NCI-H1048 (cell line): Measurements from ENCODE around the gene TGFB2.

ENCODE experiments used
- DNase-seq: peaks from one replicate; lab custom pipeline; 2025; lab: John Stamatoyannopoulos, UW

Gene TGFB2

DNA sequence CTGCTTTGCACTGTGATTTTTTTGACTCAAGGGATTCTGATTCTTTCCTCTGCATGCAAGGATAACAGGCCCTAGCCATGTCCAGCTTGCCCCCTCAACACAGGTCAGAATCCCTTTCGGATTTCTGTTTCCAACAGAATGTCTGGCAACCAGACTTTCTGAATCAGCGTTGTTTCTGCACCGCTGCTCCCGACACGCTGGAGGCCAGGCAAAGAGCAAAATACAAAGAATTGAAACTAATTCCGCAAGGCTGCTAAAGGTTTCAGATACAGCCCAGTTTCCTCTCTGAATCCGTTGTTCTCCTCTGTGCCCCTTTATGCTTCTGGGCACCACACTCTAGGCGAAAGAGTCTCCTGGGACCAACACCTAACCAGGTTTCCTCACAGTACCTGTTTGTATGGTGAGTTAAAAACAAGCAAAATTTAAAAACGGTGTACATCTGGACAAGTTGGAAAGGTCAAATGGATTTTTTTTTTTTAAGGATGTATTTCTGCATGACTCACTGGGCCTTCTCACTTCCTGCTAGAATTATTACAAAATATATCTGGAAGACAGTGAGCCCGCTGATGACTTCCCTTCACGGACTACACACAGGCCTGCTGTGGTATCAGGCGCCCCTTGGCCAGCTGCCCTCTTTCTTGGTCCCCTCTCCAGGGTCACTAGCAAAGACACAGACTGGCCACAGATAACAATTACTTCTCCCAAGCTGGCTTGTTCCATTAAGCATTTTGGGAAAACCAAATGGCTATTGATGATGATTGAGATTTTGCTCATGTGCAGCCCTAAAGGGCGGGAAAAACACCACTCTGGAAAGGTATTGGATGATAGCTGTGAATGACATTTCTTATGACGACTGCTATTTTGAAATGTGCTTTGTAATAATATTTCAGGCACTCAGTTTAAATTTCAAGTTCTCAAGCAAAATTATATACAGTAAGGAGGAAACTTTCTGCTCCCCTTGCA is 118.3 kb downstream of the TGFB2 start:
- DNase-seq = no peak

DNA sequence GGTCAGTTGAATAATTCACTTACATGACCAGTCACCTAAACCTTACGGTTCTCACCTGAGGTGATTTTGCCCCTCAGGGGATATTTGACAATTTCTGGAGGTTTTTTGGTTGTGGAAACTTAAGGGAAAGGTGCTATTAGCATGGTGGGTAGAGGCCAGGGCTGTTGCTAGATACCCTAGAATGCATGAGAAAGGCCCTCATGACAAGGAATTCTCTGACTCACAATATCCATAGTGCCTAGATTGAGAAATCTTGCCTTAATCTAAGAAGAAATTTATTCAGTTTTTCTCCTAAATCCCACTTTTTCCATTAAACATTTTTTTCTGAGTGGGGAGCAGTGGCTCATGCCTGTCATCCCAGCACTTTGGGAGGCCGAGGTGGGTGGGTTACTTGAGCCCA is 119.7 kb downstream of the TGFB2 start:
- DNase-seq = no peak

DNA sequence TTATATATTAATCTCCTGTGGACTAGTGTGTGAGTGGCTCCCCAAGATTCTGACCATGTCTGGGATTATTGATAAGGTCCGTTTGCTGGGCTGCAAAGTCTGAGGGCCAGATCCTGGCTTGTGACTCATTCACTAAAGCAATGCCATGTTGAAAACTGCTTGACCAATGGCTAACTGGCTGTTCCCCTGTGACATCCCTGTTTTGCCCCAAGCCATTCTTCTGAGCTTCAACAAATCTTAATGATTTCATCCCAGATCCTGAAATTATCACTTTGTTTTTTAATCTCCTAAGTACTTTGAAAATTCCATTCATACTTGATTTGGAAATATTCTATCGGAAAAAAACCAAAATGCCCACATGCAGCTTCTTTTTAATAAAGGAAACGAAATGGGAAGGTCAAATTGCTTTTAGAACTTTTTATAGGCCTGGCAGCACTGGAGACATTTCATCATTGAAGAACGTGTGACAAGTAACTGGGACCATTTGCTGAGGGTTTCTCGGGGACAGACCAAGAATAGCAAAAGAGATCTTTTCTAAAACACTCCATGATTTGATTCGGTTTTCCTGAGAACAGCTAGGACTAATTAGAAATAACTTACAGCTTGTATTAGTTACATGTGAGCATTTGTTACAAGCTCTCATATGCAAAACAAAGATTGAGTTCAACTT is 121.3 kb downstream of the TGFB2 start:
- no peak for DNase-seq

DNA sequence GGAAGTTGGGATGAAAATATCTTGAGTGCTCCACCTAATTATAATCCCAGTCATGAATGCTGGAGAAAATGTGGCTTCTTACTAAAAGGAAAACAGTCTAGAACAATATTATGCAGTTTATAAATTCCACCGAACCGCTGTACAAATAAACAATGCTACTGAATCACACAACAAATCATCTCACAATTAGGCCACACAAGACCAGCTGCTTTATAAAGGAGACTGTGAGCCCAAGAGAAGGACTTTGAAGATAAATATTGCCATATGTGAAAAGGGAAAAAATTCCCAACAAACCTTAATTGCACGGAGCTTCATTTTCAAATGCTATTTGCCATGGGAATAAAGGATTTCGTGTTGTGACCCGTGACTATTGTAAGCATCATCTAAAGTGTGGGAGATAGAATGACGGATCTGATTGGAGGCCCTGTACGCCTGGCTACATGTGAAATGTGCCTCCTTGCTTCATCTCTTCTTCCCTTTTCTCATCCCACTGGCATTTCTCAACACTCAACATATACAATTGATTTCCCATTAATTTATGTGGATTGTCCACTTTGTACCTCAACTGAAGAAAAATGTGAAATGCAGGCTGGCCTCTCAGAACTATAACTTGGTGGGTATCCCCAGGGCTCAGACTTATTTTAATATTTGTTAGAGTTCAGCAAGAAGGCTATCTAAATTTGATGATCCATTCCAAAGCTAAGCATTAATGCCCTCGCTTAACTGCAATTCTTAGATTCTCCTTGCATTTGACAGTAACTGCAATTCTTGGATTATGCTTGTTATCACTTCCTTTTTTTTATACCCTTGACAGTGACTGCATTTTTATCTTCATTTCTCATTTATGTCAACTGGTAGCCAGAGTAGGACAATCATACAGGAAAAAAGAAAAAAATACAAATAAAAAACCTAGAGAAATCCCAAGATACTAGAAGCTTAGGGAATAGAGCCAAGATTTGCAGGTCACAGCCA is 122.3 kb downstream of the TGFB2 start:
- no peak for DNase-seq

DNA sequence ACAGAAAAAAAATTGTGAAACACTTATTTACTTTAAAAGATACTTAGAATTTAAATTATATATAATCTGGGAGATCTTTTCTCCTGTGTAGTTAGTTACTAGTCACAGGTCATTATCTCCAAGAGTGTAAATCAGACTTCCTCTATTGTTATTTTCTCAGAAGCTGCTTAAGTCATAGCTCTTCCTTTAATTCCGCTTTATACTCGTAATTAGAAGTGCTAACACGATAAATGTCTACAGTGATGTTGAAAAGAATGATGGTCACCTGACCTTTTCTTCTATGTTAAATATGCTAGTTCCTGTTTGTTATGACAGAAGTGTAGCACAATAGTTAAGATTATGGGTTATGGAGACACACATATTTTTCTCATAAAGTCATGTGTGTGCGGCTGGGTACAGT is 123.6 kb downstream of the TGFB2 start:
- DNase-seq = no peak

DNA sequence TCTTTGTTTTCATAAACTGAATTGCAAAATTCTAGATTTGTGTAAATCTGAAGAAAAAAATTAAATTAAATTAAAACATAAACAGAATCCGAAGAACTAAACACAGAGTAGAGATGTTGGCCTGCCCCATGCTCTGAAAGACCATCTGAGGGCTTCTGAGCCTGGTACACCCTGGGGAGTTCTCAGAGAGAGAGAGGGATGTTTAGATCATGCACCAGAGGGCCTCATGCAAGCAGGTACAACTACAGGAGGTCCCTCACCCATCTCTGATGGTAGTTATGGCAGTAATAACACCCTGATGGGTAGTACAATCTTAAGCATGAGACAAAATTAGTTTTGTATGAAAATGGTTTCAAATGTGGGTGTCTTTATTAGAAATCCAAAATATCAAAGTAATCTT is 127.7 kb downstream of the TGFB2 start:
- DNase-seq = no peak

DNA sequence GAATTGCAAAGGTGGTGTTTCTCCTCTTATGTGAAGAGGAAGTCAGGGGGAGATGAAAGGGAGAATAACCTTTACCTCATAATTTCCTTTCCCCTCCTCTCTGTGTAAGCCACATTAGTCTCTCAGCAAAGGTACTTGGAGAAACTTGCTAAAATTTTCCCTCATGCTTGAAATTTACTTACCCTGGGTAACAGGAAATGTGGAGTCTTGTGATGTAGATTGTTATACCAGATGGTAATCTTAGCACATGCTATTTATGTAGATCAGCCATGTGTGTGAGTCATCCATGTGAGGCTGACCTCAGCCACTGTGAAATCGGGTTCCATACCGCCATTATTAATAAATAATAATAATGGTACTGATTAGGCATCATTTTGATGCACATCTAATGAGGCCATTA is 128.4 kb downstream of the TGFB2 start:
- DNase-seq = no peak

DNA sequence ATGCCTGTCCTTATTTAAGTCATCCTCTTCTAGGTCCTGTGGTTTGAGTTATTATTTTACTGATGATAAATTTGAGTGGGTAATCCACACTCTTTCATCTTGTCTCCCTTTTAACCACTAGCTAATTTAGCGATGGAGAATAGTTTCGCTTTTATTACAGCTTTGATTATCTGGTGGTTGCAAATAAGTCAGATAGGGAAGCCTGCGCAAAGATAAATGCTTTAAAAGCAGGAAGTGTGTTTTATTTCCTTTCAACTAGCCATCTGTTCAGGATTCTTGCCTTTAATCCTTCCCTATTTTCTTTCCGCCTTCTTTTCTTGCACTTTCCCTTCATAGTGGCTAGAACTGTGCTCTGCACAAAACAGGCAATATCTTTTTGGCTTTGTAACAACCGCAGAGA is 129.0 kb downstream of the TGFB2 start:
- DNase-seq = no peak

DNA sequence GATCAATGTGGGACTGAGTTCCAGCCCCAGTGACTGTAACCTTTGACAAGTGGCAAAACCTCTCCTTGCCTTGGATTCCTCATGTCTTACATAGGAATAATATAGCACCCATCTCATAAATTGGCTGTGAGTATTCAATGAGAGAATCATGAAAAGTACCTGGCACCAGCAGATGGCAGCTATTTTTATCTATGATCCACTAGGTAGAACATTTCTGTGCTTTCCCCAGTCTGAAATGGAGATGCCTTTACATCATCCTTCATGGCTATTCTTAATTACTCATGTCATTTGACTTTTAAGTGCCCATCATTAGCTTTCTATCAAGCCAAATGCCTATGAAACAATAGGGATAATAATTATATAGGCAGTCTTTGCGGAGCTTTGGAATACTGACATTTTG is 130.1 kb downstream of the TGFB2 start:
- DNase-seq = no peak

DNA sequence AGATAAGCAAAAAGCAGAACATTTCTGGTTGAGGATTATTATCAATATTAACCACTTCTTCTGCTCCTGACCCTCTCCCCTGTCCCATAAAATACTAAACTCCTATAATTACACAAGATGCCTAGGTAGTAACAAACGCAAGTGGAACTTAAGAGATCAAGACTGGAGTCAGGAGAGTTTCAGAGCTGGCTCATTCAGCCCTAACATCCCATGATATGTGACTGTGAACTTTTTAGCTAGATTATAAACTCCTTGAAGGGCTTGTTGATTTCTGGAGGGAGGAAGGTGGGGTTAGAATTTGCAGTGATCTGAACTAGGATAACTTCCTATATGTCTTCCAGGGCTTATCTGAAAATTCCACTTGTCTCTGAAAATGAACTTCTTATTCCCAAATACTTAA is 130.6 kb downstream of the TGFB2 start:
- no peak for DNase-seq

DNA sequence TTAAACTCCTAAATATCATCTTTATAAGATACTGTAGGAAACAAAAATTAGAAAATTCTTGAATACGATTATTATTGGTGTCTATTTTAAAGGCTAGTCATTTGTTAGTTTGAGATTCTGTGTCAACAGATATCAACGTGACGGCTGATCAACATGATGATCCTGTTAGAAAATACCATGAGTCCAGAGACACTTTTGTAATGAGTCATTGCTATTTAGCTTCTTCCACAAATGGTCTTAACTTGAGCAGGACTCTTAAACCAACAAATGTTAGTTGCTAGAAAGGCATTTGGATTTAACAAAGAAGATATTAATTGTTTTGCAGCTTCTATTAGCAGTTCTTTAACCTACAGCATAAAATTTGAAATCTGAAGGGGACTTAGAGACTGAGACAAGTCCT is 131.2 kb downstream of the TGFB2 start:
- DNase-seq = no peak

DNA sequence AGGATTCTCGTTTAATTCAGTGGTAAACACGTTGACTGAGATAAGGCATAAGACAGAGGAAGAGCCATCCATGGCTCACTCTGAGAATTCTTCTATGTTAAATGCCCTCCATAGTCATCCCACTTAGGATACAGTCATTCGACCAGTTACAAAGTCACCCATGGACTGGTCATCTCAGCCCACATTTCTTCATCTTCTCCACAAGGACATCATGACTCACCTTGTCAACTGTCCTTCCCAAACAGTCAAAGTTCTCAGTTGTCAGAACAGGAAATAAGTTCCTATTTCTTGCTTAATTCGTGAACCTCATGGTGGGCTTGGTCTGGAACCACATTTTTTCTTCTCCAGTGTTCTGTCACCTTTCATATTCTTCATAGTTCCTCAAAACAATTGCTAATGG is 133.2 kb downstream of the TGFB2 start:
- DNase-seq = no peak

DNA sequence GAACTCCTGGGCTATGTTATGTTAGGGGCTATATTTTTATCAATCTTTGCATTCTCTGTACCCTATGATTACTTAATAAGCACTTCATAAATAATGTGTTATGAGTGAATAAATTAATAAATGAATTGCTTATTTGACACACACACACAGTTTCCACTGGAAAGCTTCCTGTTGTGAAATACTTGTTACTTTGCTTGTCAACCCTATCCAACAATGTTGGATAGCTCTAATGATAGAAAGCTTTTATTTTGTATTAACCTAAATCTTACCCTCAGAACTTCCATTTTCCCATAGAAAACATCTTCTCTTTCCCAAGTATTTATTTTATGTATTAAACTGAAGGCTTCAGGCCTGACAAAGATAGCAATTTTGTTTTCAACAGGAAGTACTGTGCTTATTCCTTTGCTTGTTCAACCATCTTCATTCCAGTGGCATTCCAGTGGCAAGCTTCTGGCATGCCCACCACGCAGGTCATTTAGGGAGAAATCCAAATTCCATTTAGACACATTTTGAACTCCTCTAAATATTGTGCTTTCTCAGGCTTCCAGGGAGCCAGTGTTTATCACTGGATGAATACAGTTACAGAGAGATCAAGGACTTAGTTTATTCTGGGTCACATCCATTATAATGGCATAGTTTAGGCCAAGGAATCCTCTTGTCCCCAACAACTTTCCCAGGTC is 134.4 kb downstream of the TGFB2 start:
- DNase-seq = no peak

DNA sequence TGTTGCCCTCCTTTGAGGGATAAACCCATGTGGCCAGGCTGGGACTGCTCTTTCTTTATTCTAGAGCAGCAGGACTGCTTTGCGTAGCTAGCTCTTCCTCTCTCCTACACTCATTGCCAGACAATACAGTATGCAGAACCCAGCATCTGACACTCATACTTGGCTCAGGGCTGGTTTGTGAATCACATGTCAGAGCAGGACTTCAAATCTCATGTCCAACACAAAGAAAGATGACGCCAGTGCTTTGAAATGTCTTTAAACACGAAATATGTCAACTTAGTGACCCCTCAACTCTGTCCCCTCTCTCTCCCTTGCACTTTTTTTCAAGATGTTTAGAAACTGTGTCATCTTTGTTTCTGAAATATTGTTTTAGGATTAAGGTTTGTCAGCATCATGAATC is 135.0 kb downstream of the TGFB2 start:
- no peak for DNase-seq

DNA sequence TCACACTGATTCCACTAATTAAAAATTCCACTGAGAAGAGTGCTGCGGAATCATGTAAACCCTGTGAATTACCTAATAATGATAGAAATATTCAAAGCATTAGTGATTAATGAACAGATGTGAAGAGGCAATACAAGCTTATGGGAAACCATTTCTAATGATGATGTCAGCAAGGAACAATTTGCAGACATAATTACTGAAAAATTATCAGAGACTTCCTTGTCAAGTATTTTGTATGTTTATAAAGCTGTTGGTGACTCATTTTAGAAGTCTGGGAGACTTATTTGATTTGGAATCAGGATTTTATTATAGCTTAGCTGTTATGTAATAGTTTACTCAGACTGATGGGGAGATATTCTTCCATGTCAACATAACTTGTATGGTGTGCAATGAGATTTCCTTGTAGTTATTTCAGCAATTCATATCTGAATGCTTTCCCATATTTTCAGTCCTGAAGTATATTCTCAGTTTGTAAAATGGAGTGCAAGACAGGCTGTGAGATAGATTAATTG is 135.5 kb downstream of the TGFB2 start:
- DNase-seq = no peak

DNA sequence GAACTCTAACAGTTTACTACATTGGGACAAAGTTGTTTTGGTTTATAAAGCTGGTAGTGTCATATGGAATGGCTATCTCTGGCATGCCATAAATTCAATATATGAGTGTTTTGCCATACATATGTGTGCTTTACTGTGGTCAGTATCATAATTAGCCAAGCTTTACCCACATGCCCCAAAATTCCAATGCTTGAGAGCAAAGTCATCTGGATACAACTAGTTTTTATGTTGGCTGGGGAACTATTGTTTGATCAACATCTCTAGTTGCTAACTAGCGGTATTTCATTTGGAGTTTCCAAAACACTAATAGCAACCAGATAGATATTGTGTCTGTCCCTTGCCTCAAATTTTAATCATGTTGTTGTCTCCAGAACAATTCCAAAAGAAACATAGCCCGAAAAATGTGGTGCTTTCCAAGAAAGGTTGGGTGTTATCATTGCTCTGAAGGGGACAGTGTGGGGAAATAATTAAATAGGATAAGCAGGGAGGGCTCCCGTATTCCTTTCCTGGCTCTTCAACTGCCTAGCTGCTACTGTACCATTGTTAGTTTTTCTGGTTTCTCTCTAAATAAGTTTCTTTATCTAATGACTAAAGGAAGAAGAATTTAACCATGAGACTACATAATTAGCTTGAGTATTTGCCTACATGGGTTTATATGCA is 136.1 kb downstream of the TGFB2 start:
- DNase-seq = no peak

DNA sequence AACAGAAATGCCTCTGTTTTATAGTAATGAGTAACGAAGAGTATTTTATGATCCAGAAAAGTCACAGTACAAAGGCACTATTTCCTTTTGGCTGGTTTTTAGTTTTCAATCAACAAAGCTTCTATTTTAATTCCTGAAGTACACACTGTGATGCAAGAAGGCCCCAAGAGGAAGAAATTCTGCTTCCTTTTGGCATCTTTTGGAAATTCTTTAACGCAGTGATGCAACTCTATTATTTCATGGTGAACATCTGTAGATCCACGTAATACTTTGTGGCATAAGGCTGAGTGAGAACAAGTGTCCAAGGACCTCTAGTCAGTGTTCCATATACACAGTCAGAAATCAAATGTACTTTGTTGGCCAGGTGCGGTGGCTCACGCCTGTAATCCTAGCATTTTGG is 137.5 kb downstream of the TGFB2 start:
- no peak for DNase-seq

DNA sequence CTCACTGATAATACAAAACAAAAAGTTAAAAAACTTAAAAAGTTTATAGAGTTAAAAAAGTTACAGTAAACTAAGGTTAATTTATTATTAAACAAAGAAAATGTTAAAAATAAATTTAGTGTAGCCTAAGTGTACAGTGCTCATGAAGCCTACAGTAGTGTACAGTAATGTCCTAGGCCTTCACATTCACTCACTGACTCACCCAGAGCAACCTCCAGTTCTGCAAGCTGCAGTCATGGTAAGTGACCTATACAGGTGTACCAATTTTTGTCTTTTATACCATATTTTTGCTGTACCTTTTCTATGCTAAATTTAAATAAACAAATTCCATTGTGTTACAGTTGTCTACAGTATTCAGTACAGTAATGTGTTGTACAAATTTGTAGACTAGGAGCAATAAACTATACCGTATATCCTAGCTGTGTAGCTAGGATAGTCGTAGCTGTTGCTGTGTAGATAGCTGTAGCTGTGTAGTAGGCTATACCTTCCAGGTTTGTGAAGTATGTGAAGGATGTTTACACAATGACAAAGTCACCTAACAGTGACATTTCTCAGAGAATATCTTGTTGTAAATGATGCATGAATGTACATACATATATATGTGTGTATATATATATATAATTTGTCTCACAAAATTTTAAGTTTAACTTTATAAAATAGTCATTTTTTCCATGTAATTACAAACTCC is 140.2 kb downstream of the TGFB2 start:
- DNase-seq = no peak

DNA sequence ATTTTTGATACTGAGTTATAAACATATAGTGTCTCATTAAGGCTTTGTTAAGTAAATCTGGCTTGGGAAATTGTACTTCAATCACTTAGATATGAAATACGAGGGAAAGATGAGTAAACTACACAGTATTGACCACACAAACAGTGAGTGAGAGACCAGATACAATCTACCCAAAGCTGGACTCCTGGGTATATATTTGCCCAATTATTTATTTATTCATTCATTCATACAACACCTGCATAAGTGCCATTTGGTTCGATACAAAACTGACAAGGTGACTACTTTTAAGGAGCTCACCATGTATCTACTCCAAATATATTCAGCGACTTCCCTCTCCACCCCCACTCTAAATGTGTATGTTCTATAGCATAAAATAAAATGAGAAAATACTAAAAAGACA is 143.4 kb downstream of the TGFB2 start:
- DNase-seq = no peak

DNA sequence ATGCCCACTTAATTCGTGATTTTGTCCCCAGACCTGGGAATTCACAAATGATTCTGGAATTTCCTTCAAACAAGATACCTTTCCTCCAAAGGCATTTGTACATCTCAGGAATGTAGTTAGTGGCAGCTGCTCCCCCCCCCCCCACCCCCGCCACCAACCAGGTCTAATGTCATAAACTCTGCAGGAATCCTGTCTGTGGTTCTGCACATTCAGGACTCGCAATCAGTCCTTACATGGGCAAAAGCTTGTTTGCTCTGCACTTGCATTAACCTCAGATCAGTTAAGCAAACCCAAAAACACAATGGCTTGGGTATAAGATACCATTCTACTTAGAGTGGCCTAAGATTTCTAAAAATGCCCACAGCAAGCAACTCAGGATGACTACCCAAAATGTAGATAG is 143.8 kb downstream of the TGFB2 start:
- no peak for DNase-seq
